ENCODE data around the gene ZNF410. TPM values are rescaled to one million over a fixed set of nuclear protein-coding genes. Genes with fewer than 3 reads are reported as not detected.

Gene ZNF410
- total and polyA plus RNA-seq, 2 of the 13 experiments (the other 11 are each of a cell fraction or from before 2014, with no cell fraction given): 19.2 to 44.3 TPM

GRCh38 chr14:73886449-73887317, at the start of gene ZNF410 (continued):
- TF ChIP-seq ZNF704 (CRISPR knock-in tag; IDR thresholded peaks at IDR 0.05; ENCODE audit: borderline replicate concordance): peak; percentile 74; the same call in 1 of the 2 replicates
- no peak for TF ChIP-seq E2F5 (CRISPR knock-in tag; conservative IDR thresholded peaks at IDR 0.05)
- no peak for TF ChIP-seq ZNF724P (CRISPR knock-in tag; IDR thresholded peaks at IDR 0.05; ENCODE audit: borderline replicate concordance)
- TF ChIP-seq PCBP1 (IDR thresholded peaks at IDR 0.05; ENCODE audit: borderline replicate concordance, low read depth, low read length): 0 out of 2 replicates have a peak, but pooled peaks have one; percentile 64
- peak; percentile 76 for TF ChIP-seq ZNF564 (CRISPR knock-in tag; IDR thresholded peaks at IDR 0.05)
- TF ChIP-seq IRF2 (CRISPR knock-in tag; IDR thresholded peaks at IDR 0.05): peak; percentile 67
- no peak for TF ChIP-seq RBM22 (optimal IDR thresholded peaks at IDR 0.05; ENCODE audit: low read length)
- no peak for TF ChIP-seq HIC2 (CRISPR knock-in tag; IDR thresholded peaks at IDR 0.05; ENCODE audit: low read depth)
- TF ChIP-seq ZNF558 (CRISPR knock-in tag; IDR thresholded peaks at IDR 0.05; ENCODE audit: borderline replicate concordance): no peak
- peak; percentile 42; the same call in 1 of the 2 replicates for TF ChIP-seq ZNF292 (CRISPR knock-in tag; IDR thresholded peaks at IDR 0.05; ENCODE audit: borderline replicate concordance, low read depth)
- no peak for TF ChIP-seq CSRNP2 (CRISPR knock-in tag; conservative IDR thresholded peaks at IDR 0.05; ENCODE audit: low read depth)
- peak; percentile 80 for TF ChIP-seq ZNF891 (CRISPR knock-in tag; IDR thresholded peaks at IDR 0.05)
- TF ChIP-seq HNRNPLL (IDR thresholded peaks at IDR 0.05; ENCODE audit: low read depth, low read length, poor library complexity, severe bottlenecking): peak; percentile 78
- no peak for TF ChIP-seq SP1 (IDR thresholded peaks at IDR 0.05)
- peak; percentile 71; the same call in 1 of the 2 replicates for TF ChIP-seq SP1 (CRISPR knock-in tag; IDR thresholded peaks at IDR 0.05)
- TF ChIP-seq NONO (IDR thresholded peaks at IDR 0.05): no peak
- peak; percentile 87; the same call in 1 of the 2 replicates for TF ChIP-seq NONO (CRISPR knock-in tag; conservative IDR thresholded peaks at IDR 0.05)
- TF ChIP-seq ZNF33B (CRISPR knock-in tag; IDR thresholded peaks at IDR 0.05): no peak
- TF ChIP-seq U2AF1 (optimal IDR thresholded peaks at IDR 0.05; ENCODE audit: low read depth, low read length): peak; percentile 63
- TF ChIP-seq POLR2AphosphoS5 (IDR thresholded peaks at IDR 0.05; ENCODE audit: low read depth, low read length): peak; percentile 67
- no peak; the same call in 1 of the 2 replicates for TF ChIP-seq GTF2F1 (IDR thresholded peaks at IDR 0.05; ENCODE audit: low read length)
- TF ChIP-seq RXRA (CRISPR knock-in tag; IDR thresholded peaks at IDR 0.05): peak; percentile 71
- no peak for TF ChIP-seq NFE2L2 (IDR thresholded peaks at IDR 0.05; ENCODE audit: low read length)
- no peak for TF ChIP-seq ZNF496 (CRISPR knock-in tag; IDR thresholded peaks at IDR 0.05; ENCODE audit: insufficient replicate concordance)
- 0 out of 2 replicates have a peak, but pooled peaks have one; percentile 31 for TF ChIP-seq NFIB (CRISPR knock-in tag; IDR thresholded peaks at IDR 0.05; ENCODE audit: borderline replicate concordance)
- no peak for TF ChIP-seq NCOA1 (CRISPR knock-in tag; IDR thresholded peaks at IDR 0.05)

Measured in HepG2 (cell line).